ENCODE results near the gene SCAMP1.

Gene SCAMP1

GRCh38 chr5:78511121-78511906 is 150.9 kb downstream of the SCAMP1 start:
- no peak for DNase-seq (ENCODE audit: low read depth in 2 of 2, low spot score in 1 of 2)

DNA sequence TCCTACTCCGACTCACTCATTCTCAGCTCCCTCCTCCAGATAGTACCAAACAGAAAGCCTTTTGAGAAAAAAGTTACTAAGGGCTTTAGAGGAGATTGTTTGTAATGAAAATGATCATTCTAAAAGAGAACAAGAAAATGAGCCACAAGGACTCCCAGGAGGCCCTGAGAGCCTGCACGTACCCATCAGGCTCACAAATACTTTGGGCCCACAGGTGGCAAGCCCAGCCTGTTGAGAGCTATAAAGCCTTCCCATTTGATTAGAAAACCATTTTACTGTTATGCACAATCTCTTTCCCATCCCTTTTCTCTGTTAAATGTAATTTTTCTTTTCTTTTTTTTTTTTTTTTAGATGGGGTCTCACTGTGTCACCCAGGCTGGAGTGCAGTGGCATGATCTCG is 152.0 kb downstream of the SCAMP1 start:
- no peak for DNase-seq (ENCODE audit: low read depth in 2 of 2, low spot score in 1 of 2)

DNA sequence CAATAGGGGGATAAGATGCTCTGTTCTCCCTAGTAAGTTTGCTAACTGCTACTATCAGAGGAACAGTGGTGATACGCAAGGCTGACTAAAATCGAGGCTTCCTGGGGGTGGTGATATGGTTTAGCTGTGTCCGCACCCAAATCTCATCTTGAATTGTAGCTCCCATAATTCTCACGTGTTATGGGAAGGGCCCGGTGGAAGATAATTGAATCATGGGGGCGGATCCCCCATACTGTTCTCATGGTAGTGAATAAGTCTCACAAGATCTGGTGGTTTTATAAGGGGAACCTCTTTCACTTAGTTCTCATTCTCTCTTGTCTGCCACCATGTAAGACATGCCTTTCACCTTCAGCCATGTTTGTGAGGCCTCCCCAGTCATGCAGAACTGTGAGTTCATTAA is 153.0 kb downstream of the SCAMP1 start:
- DNase-seq (ENCODE audit: low read depth in 2 of 2, low spot score in 1 of 2): no peak

DNA sequence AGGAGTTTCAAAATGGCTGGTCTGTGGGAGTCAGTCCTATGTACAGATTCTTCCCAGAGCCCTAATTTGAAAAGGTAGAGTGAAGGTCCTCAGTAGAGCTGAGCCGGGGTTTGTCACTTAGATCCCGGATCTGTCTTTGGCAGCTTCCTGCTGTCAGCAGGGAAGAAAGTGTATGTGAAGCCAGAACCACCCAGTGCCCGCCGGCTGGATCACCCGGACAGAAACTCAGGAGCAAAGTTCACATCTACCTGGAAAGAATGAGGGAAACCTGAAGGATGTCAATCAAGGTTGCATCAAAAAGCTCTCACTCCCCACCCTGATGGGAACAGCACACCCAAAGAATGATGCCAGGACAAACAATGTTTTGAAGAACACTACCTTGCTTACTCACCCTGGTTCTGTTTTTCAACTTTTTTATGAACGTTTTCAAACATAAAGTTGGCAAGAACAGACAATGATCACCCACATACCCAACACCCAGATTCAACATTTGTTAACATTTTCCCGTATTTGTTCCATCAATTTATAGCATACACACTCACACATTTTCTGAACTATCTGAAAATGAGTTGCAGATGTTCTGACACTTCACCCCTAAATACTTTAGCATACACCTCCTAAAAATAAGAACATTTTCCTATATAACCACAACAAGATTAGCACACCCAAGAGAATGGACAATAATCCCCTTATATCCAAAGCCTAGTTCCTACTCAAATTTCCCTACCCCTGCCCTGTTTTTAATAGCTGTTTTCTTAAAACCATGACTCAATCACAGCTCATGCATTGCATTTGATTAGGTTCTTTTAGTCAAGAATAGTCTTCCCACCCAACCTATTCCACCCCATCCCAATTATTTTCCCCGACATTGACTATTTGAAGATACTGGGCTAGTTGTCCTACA is 154.3 kb downstream of the SCAMP1 start:
- no peak for DNase-seq (ENCODE audit: low read depth in 2 of 2, low spot score in 1 of 2)

- DNase-seq (ENCODE audit: low read depth in 2 of 2, low spot score in 1 of 2): no peak
Measured at GRCh38 chr5:78515670-78516069, 155.3 kb downstream of the SCAMP1 start.

DNA sequence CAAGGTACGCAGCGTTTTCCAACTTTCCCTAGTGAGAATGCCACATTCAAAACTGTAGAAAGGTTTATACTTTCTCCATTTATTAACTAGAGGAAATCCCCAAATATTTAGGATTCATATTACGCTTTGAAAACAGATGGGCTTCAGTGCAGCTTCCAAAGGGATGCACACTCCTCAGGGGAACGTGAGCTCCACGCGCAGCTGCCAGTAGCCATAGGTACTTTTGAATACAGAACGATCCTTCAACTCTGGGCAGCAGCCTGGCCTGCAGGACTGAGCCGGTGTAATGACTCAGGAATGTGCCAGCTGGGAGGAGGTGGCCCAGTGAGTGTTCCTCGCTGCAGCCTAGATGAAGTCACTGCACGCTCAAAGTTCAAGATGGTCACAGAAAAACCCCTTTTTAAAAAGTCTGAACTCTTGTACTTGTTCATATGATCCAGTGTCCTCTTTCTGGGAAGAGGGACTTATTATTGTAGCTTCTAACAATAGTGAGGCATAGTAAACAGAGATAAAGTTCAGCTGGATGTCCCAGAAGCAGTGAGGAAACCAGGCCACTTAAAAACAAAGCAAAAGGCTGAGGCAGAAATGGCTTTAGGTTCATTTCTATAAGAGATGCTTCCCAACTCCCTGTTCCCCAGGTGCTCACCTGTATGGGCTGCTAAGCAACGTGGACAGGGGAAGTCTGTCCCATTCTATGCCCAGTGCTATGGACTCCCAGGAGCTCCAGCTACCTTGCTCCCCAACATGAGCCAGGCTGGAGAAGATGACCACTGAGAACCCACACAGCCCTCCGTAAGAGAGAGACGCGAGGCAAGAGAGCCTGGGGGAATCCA is 158.2 kb downstream of the SCAMP1 start:
- no peak for DNase-seq (ENCODE audit: low read depth in 2 of 2, low spot score in 1 of 2)

GRCh38 chr5:78519198-78519941 is 159.0 kb downstream of the SCAMP1 start:
- no peak for DNase-seq (ENCODE audit: low read depth in 2 of 2, low spot score in 1 of 2)

DNA sequence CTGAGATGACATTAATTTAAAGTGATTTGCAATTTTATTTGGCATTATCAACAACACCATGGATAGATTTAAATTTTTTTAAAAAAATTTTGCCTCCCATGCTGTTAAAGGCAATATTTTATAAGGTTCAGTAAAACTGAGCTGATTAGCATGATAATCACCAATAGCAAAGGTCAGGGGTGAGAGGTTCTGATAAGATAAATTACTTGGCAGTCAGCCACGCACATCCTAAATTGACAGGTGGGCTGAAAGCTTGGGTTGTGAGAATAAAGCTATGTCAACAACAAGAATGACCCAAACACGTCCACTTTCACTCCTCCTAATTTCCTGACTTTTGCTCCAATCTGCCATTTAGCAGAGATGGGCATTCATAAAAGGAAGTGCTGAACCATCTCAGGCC is 161.0 kb downstream of the SCAMP1 start:
- DNase-seq (ENCODE audit: low read depth in 2 of 2, low spot score in 1 of 2): no peak

GRCh38 chr5:78522476-78523260 is 162.3 kb downstream of the SCAMP1 start:
- no peak for DNase-seq (ENCODE audit: low read depth in 2 of 2, low spot score in 1 of 2)

DNA sequence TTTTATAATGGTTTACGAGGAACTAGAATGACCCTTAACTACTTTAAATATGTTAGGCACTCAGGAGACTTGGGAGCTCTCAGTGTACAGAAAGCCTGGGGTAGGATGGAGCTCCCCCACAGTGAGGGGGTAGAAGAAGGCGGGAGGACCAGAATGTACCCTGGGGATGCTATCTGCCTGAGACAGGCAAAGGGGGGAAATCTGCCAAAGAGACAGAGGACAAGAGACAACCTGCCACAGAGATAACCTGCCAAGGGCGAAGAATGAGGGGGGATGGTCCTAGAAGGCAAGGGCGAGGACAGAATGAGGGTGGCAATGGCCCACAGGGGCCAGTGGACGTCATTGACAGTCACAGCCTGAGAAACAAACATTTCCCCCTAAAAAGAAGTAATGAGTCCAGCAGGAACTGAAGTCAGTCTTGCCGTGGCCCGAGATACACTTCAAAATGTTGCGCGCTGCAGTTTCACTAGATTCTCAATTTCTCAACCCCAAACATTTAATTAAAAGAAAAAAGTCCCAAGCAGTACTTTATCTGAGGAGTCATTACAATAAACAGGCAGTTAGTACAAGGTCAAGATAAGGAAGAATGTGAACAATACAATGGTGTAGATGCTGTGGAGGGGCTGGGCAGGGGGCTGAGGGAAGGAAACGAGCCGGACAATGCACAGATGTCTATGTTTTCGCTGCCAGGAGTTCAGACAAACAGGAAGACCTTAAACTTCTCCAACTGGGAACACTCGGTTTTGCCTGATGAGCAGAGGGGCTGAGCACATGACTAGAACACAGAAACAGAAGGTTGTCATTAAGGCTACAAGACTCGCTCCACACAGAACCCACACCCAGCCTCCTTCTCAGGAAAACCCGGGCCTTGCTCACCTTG is 163.1 kb downstream of the SCAMP1 start:
- DNase-seq (ENCODE audit: low read depth in 2 of 2, low spot score in 1 of 2): no peak

- DNase-seq (ENCODE audit: low read depth in 2 of 2, low spot score in 1 of 2): no peak
Measured at GRCh38 chr5:78526049-78526525, 165.7 kb downstream of the SCAMP1 start.

DNA sequence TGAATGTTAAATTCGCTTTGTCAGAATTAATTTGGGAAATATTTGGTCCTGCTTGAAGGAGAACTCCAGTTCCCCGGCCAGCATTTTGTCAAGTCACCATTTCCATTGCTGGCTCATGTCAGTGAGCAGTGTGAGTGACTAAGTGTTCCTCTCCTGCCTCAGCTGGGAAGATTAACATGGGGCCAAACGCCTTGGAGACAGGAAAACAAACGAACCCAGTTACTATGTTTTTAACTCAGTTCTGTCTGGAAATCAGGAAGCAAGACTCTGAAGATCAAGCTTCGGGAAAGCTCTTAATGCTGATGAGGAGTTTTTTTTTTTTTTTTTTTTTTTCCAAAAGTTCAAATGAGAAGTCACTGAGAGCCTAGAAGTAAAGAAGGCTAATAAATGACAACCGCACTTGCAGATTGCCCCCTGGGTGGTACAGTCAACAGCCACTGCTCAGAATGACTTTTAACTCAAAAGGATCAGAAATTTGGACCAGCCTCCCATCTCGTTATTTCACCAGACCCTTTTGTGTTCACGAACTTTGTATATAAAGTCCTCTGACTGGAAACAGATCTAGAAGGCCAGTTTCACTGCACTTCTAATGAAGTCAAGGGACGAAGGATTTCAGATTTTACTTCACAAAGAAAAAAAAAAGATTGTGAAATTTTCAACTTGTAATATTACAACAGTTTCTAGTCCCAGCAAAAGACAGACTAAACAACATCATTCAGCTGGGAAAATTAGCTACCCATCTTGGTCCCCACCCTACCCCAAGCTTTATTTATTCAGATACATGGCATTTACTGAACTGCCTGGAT is 166.8 kb downstream of the SCAMP1 start:
- DNase-seq (ENCODE audit: low read depth in 2 of 2, low spot score in 1 of 2): no peak

- DNase-seq (ENCODE audit: low read depth in 2 of 2, low spot score in 1 of 2): no peak
Measured at GRCh38 chr5:78527925-78528324, 167.5 kb downstream of the SCAMP1 start.
